ENCODE data around the gene TCHHL1.

DNA sequence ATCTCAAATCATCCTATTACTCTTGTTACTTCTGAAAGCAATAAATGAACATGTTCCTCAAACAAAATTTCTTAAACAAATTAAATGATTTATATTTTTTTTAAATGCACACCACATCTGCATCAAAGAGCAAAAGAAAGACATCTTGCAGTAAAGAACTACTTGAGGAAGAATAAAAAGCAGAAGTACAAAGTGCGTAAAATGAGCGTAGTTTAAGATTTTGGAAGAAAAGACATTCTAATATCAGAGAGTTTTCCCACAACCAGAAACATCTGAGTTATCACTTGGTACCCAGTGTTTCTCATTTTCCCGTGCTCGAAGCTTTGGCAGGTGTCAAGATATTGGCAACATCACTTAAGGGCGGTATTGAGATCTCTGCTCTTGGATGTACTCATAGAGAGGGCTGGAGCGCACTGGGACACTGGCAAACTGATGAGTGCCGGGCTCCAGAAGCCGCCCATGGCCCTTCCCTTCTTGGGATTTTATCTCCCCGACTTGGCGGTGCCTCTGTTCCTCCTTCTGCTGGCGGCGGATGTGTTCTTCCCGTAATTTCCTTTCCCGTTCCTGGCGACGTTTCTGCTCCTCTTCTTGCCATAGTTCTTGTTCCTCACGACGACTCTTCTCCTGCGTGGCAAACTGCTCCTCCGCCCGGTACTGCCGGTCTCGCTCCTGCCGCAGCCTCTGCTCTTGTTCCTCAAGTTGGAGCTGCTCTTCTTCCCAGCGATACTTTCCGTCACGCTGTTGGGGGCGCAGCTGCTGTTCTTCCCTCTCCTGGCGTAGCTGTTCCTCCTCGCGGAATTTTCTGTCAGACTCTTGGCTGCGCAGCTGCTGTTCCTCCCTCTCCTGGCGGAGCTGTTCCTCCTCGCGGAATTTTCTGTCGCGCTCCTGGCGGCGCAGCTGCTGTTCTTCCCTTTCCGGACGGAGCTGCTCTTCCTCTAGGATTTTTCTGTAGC is 18.4 kb upstream of the TCHHL1 start:
- TF ChIP-seq ZKSCAN1 (IDR thresholded peaks at IDR 0.05; ENCODE audit: low read depth, low read length) (no peak), ZBTB17 (CRISPR knock-in tag; IDR thresholded peaks at IDR 0.05) (no peak), NBN (IDR thresholded peaks at IDR 0.05; ENCODE audit: low read depth) (no peak), ZNF133 (CRISPR knock-in tag; IDR thresholded peaks at IDR 0.05) (no peak), GATAD2B (IDR thresholded peaks at IDR 0.05; ENCODE audit: borderline replicate concordance) (no peak), CHD4 (IDR thresholded peaks at IDR 0.05; ENCODE audit: insufficient read depth, insufficient replicate concordance, low read depth, low read length, poor library complexity, severe bottlenecking) (no peak)
- TF ChIP-seq, protein P1, sequence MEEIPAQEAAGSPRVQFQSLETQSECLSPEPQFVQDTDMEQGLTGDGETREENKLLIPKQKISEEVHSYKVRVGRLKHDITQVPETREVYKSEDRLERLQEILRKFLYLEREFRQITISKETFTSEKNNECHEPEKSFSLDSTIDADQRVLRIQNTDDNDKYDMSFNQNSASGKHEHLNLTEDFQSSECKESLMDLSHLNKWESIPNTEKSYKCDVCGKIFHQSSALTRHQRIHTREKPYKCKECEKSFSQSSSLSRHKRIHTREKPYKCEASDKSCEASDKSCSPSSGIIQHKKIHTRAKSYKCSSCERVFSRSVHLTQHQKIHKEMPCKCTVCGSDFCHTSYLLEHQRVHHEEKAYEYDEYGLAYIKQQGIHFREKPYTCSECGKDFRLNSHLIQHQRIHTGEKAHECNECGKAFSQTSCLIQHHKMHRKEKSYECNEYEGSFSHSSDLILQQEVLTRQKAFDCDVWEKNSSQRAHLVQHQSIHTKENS (CRISPR knock-in tag; IDR thresholded peaks at IDR 0.05): no peak
- TF ChIP-seq, protein P2, sequence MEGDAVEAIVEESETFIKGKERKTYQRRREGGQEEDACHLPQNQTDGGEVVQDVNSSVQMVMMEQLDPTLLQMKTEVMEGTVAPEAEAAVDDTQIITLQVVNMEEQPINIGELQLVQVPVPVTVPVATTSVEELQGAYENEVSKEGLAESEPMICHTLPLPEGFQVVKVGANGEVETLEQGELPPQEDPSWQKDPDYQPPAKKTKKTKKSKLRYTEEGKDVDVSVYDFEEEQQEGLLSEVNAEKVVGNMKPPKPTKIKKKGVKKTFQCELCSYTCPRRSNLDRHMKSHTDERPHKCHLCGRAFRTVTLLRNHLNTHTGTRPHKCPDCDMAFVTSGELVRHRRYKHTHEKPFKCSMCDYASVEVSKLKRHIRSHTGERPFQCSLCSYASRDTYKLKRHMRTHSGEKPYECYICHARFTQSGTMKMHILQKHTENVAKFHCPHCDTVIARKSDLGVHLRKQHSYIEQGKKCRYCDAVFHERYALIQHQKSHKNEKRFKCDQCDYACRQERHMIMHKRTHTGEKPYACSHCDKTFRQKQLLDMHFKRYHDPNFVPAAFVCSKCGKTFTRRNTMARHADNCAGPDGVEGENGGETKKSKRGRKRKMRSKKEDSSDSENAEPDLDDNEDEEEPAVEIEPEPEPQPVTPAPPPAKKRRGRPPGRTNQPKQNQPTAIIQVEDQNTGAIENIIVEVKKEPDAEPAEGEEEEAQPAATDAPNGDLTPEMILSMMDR (IDR thresholded peaks at IDR 0.05 in 2 of 3, conservative IDR thresholded peaks at IDR 0.05 in 1 of 3; ENCODE audit: insufficient read depth in 2 of 3, low read depth in 1 of 3, low read length in 3 of 3): no peak
- TF ChIP-seq, protein P3, sequence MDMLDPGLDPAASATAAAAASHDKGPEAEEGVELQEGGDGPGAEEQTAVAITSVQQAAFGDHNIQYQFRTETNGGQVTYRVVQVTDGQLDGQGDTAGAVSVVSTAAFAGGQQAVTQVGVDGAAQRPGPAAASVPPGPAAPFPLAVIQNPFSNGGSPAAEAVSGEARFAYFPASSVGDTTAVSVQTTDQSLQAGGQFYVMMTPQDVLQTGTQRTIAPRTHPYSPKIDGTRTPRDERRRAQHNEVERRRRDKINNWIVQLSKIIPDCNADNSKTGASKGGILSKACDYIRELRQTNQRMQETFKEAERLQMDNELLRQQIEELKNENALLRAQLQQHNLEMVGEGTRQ (CRISPR knock-in tag; IDR thresholded peaks at IDR 0.05): no peak
